SU-DHL-6 (cell line): ENCODE results near the gene SPDYE3.
"Not testable (repeated sequence)": the region's sequence is repeated elsewhere in the genome, so short reads cannot be mapped to it uniquely, and the experiment has no call there.

ENCODE experiments used
- H2AFZ ChIP-seq: fragments of 200-600 bp; sonication (generic); 2 replicates; pipeline ENCODE4 v1.6.1; 2014; ENCODE audit warnings: low read depth, mild to moderate bottlenecking, moderate library complexity, mixed read lengths, antibody characterized with exemption, low read length; ENCODE audit not compliant: severe bottlenecking
- H3F3A ChIP-seq: fragments of 200-600 bp; shearing (Covaris generic); 2 replicates; pipeline ENCODE4 v1.6.0; 2016; ENCODE audit warnings: antibody characterized with exemption, mild to moderate bottlenecking; ENCODE audit not compliant: insufficient read depth
- H3K27ac ChIP-seq: fragments of 200-600 bp; sonication (generic); 2 replicates; pipeline ENCODE4 v1.5.1; 2016; ENCODE audit warnings: low read depth, mild to moderate bottlenecking, low read length, moderate library complexity, mixed read lengths
- H3K27me3 ChIP-seq: fragments of 200-600 bp; sonication (generic), shearing (Covaris generic); 2 replicates; pipeline ENCODE4 v1.6.0; 2014; ENCODE audit warnings: mild to moderate bottlenecking, low read length
- H3K36me3 ChIP-seq: fragments of 200-600 bp; sonication (generic); 2 replicates; pipeline ENCODE4 v1.6.1; 2014; ENCODE audit warnings: mild to moderate bottlenecking, low read length, mixed read lengths
- H3K4me2 ChIP-seq: fragments of 300-600, 200-600 bp; shearing (Covaris generic), sonication (generic); 2 replicates; pipeline ENCODE4 v1.6.0; 2014; ENCODE audit warnings: low read length, low read depth, mild to moderate bottlenecking; ENCODE audit not compliant: poor library complexity, severe bottlenecking
- H3K4me3 ChIP-seq: fragments of 200-600 bp; sonication (generic); 2 replicates; pipeline ENCODE4 v1.5.1; 2014; ENCODE audit warnings: antibody characterized with exemption, low read length, mild to moderate bottlenecking, mixed read lengths; ENCODE audit not compliant: insufficient read depth, poor library complexity, severe bottlenecking
- H3K79me2 ChIP-seq: fragments of 200-600 bp; sonication (generic); 2 replicates; pipeline ENCODE4 v1.6.1; 2014; ENCODE audit warnings: mild to moderate bottlenecking, low read length, moderate library complexity; ENCODE audit not compliant: insufficient read depth
- H3K9ac ChIP-seq: fragments of 200-600 bp; sonication (generic); 2 replicates; pipeline ENCODE4 v1.7.0; 2014; ENCODE audit warnings: mild to moderate bottlenecking, low read length
- H3K9me2 ChIP-seq: fragments of 200-600 bp; sonication (generic); replicated peaks from 2 replicates; pipeline ENCODE4 v1.6.1; 2014; ENCODE audit warnings: low read length; ENCODE audit not compliant: insufficient read depth
- H3K9me3 ChIP-seq: fragments of 200-600 bp; sonication (generic); 2 replicates; pipeline ENCODE4 v1.6.1; 2014; ENCODE audit warnings: low read length, mixed read lengths; ENCODE audit not compliant: insufficient read depth
- H4K20me1 ChIP-seq: fragments of 200-600 bp; sonication (generic); 2 replicates; pipeline ENCODE4 v1.6.1; 2014; ENCODE audit warnings: low read depth, mild to moderate bottlenecking, antibody characterized with exemption, low read length, moderate library complexity, mixed read lengths
- CTCF ChIP-seq: fragments of 200-600 bp; sonication (generic); IDR thresholded peaks from one replicate; pipeline ENCODE4 v1.5.1; 2017; ENCODE audit warnings: antibody characterized with exemption, mild to moderate bottlenecking, low read length, moderate library complexity; ENCODE audit not compliant: insufficient read depth, poor library complexity, severe bottlenecking
- EZH2phosphoT487 ChIP-seq: fragments of 200-600 bp; sonication (generic), shearing (Covaris generic); conservative IDR thresholded peaks from 2 replicates; pipeline ENCODE4 v1.6.1; 2018; ENCODE audit warnings: mild to moderate bottlenecking, antibody characterized with exemption, low read length, moderate library complexity, mixed read lengths

SPDYE3 gene

GRCh38 chr7:100345288-100345672 is 37.8 kb downstream of the SPDYE3 start:
- not testable (repeated sequence) for H2AFZ ChIP-seq, H3K9me3 ChIP-seq, H3K9ac ChIP-seq, H3K4me3 ChIP-seq, H4K20me1 ChIP-seq, H3K27me3 ChIP-seq, H3K9me2 ChIP-seq
- Histone ChIP-seq H3K4me2 (peak overlapping the region; percentile 32), H3K36me3 (peaks cover 36% of the 10 kb centered on the region), H3K27ac (peak overlapping the region; percentile 73; the same call in 1 of the 2 replicates), H3F3A (peaks cover 24% of the 10 kb centered on the region), H3K79me2 (peaks cover 36% of the 10 kb centered on the region)
- peak; percentile 18 for TF ChIP-seq CTCF

- no peak overlapping the region for H3K27ac ChIP-seq
- no peak overlapping the region for H2AFZ ChIP-seq
- H3K9ac ChIP-seq = no peak overlapping the region
- H3K27me3 ChIP-seq = no peaks in the 10 kb centered on the region
- TF ChIP-seq EZH2phosphoT487 = no peak
- no peak for TF ChIP-seq CTCF
- no peak overlapping the region for H3K4me2 ChIP-seq
- H3K9me2 ChIP-seq = no peaks in the 10 kb centered on the region
- H3K79me2 ChIP-seq = peaks cover 26% of the 10 kb centered on the region
- H3F3A ChIP-seq = peaks cover 24% of the 10 kb centered on the region
- H3K4me3 ChIP-seq = no peak overlapping the region
- peaks cover 36% of the 10 kb centered on the region for H3K36me3 ChIP-seq
- peaks cover 5% of the 10 kb centered on the region; the same call in 1 of the 2 replicates for H4K20me1 ChIP-seq
- H3K9me3 ChIP-seq = no peaks in the 10 kb centered on the region
Observed at GRCh38 chr7:100346921-100347320, 39.4 kb downstream of the SPDYE3 start.

GRCh38 chr7:100348805-100349204 is 41.3 kb downstream of the SPDYE3 start:
- TF ChIP-seq CTCF (no peak), EZH2phosphoT487 (no peak)
- H3K4me2 ChIP-seq = no peak overlapping the region
- no peak overlapping the region for H2AFZ ChIP-seq
- H3K9me3 ChIP-seq = no peaks in the 10 kb centered on the region
- H3K27me3 ChIP-seq = no peaks in the 10 kb centered on the region
- H4K20me1 ChIP-seq = peaks cover 1% of the 10 kb centered on the region; the same call in 1 of the 2 replicates
- H3F3A ChIP-seq = peaks cover 16% of the 10 kb centered on the region
- H3K79me2 ChIP-seq = peaks cover 21% of the 10 kb centered on the region
- no peaks in the 10 kb centered on the region for H3K9me2 ChIP-seq
- H3K4me3 ChIP-seq = no peak overlapping the region
- no peak overlapping the region for H3K9ac ChIP-seq
- H3K27ac ChIP-seq = no peak overlapping the region
- peaks cover 36% of the 10 kb centered on the region for H3K36me3 ChIP-seq
